H1 (cell line): ENCODE data around the gene ATP7A. TPM values are rescaled to one million over a fixed set of nuclear protein-coding genes. Genes with fewer than 3 reads are reported as not detected.

Source experiments
- SIN3A ChIP-seq, 2 experiments: IDR thresholded peaks in 1 of 2; conservative IDR thresholded peaks in 1 of 2; 2 replicates each; pipeline ENCODE4 v1.6.1; 2011 to 2012; ENCODE audit warnings: low read length in 2 of 2, improper control_type of control experiment in 1 of 2, low read depth in 1 of 2, mild to moderate bottlenecking in 1 of 2
- polyA plus RNA-seq, 7 experiments: library from polyadenylated mRNA; depleted of rRNA in 3 of 7; stranded (reverse) in 5 of 7; unstranded in 2 of 7; fragments of >200 nt in 5 of 7; fragments of 200-250 nt in 2 of 7; gene quantifications; 1 replicate in 5 of 7; 2 replicates in 1 of 7; 4 replicates in 1 of 7; pipeline versions ENCODE4 v1.2.1 to v1.2.3, GENCODE V29; 2011 to 2013; ENCODE audit warnings: missing spikeins in 2 of 7, mixed read lengths in 2 of 7
- total RNA-seq: library from RNA; stranded (reverse); fragmentation: NEBNext Ultra II Directional; extraction: Animal tissue kit (Norgen Biotek cat#: 25700); gene quantifications from 2 replicates; pipeline ENCODE4 v1.2.1, GENCODE V29; 2021

ATP7A gene
- total and polyA plus RNA-seq, 2 of the 8 experiments (the other 6 are each of a cell fraction or from before 2014, with no cell fraction given), result 0.73 to 2.8 TPM

GRCh38 chrX:77962068-77962902, 51.8 kb downstream of the ATP7A start (continued):
- TF ChIP-seq SIN3A (conservative IDR thresholded peaks at IDR 0.05 in 1 of 2, IDR thresholded peaks at IDR 0.05 in 1 of 2; ENCODE audit: low read depth in 1 of 2, low read length in 2 of 2), result no peak
